ENCODE data around the gene SEC16A. TPM values are rescaled to one million over a fixed set of nuclear protein-coding genes. Genes with fewer than 3 reads are reported as not detected.

Gene SEC16A
- total RNA-seq, 4 donors from 2014 or later, result 35.5 to 71.0 (median 50.5) TPM

DNA sequence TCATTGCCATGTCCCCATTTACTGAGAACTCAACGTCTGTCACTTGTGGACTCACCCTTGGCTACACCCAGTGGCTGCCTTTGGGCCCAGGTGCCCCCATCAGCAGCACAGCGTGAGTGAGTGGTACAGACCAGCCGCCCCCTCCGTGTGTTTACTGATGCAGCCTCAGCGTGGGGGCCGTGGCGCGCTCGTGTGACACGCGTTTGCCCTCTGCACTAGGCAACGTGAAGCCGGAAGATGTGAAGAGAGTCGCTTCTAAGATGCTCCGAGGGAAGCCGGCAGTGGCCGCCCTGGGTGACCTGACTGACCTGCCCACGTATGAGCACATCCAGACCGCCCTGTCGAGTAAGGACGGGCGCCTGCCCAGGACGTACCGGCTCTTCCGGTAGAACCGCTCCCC, 60.0 kb downstream of the SEC16A start:
- WGBS, 2 donors (ENCODE audit: low coverage in 1 of 2), result 87% methylated on average over 3 of the region's 26 CpGs; no CpG with 5 or more reads in 1 of the 2 donors

DNA sequence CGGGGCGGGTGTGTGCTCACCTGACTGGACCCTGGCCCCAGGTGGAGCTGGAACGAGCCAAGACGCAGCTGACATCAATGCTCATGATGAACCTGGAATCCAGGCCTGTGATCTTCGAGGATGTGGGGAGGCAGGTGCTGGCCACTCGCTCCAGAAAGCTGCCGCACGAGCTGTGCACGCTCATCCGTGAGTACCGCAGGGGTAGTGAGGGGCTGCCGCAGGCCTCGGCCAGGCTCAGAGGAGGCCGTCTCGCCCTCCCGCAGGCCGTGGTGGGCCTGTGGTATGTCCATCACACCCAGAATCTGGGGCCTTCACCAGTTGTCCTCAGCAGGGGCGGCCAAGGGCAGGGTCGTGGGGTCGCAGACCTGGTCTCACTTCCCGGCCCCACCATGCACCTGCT, 61.0 kb downstream of the SEC16A start:
- Histone ChIP-seq H3K9me3 (no peaks in the 10 kb centered on the region), H3K36me3 (peaks cover 0 to 96% of the 10 kb centered on the region in 2 donors)
- no peak for ATAC-seq

More for the DNA sequence above, 60.0 kb downstream of the SEC16A start:
- no peak overlapping the region for H3K27ac ChIP-seq
- TF ChIP-seq EP300 (IDR thresholded peaks at IDR 0.05) (no peak), POLR2AphosphoS5 (IDR thresholded peaks at IDR 0.05) (no peak), CTCF (IDR thresholded peaks at IDR 0.05) (no peak), POLR2A (IDR thresholded peaks at IDR 0.05) (no peak)
- no peak for ATAC-seq
- no peaks in the 10 kb centered on the region for H3K4me1 ChIP-seq
- H3K4me3 ChIP-seq, result no peak overlapping the region
- H3K27me3 ChIP-seq, result no peaks in the 10 kb centered on the region
- H3K9me3 ChIP-seq, result no peaks in the 10 kb centered on the region
- H3K36me3 ChIP-seq, result peaks cover 0 to 90% of the 10 kb centered on the region in 2 donors

GRCh38 chr9:136419092-136419420, 63.8 kb downstream of the SEC16A start:
- Histone ChIP-seq H3K36me3 (peaks cover 0 to 100% of the 10 kb centered on the region in 2 donors), H3K9me3 (no peaks in the 10 kb centered on the region), H3K4me1 (no peaks in the 10 kb centered on the region), H3K27me3 (no peaks in the 10 kb centered on the region), H3K4me3 (no peak overlapping the region), H3K27ac (no peak overlapping the region)
- TF ChIP-seq CTCF (IDR thresholded peaks at IDR 0.05) (no peak), EP300 (IDR thresholded peaks at IDR 0.05) (no peak), POLR2AphosphoS5 (IDR thresholded peaks at IDR 0.05) (no peak), POLR2A (IDR thresholded peaks at IDR 0.05) (no peak)
- WGBS, 2 donors (ENCODE audit: low coverage in 1 of 2), result 84 to 87% methylated on average over 8 to 10 of the region's 12 CpGs
- no peak for ATAC-seq

More for the DNA sequence above, 61.0 kb downstream of the SEC16A start:
- Histone ChIP-seq H3K4me1 (no peaks in the 10 kb centered on the region), H3K4me3 (no peak overlapping the region), H3K27ac (no peak overlapping the region), H3K27me3 (no peaks in the 10 kb centered on the region)
- TF ChIP-seq POLR2A (IDR thresholded peaks at IDR 0.05) (no peak), POLR2AphosphoS5 (IDR thresholded peaks at IDR 0.05) (no peak), CTCF (IDR thresholded peaks at IDR 0.05) (no peak), EP300 (IDR thresholded peaks at IDR 0.05) (no peak)
- no CpG with 5 or more reads among the region's 21 CpGs for WGBS, 2 donors (ENCODE audit: low coverage in 1 of 2)

- H3K27me3 ChIP-seq, result no peaks in the 10 kb centered on the region
- no peak overlapping the region for H3K4me3 ChIP-seq
- no peak for ATAC-seq
- WGBS, 2 donors (ENCODE audit: low coverage in 1 of 2), result 89 to 91% methylated on average over 7 of the region's 48 CpGs
- H3K36me3 ChIP-seq, result peaks cover 0 to 100% of the 10 kb centered on the region in 2 donors
- TF ChIP-seq POLR2AphosphoS5 (IDR thresholded peaks at IDR 0.05) (no peak), POLR2A (IDR thresholded peaks at IDR 0.05) (no peak), CTCF (IDR thresholded peaks at IDR 0.05) (no peak), EP300 (IDR thresholded peaks at IDR 0.05) (no peak)
- no peaks in the 10 kb centered on the region for H3K9me3 ChIP-seq
- no peak overlapping the region for H3K27ac ChIP-seq
- H3K4me1 ChIP-seq, result no peaks in the 10 kb centered on the region
These were observed 64.4 kb downstream of the SEC16A start for GRCh38 chr9:136418182-136419091.

- ATAC-seq, result no peak
- H3K36me3 ChIP-seq, result peaks cover 0 to 100% of the 10 kb centered on the region in 2 donors
- TF ChIP-seq POLR2AphosphoS5 (IDR thresholded peaks at IDR 0.05) (no peak), POLR2A (IDR thresholded peaks at IDR 0.05) (no peak), EP300 (IDR thresholded peaks at IDR 0.05) (no peak), CTCF (IDR thresholded peaks at IDR 0.05) (no peak)
These were observed 65.9 kb downstream of the SEC16A start for GRCh38 chr9:136416914-136417313.

More at GRCh38 chr9:136416914-136417313, 65.9 kb downstream of the SEC16A start:
- Histone ChIP-seq H3K4me3 (no peak overlapping the region), H3K27me3 (no peaks in the 10 kb centered on the region), H3K27ac (no peak overlapping the region), H3K9me3 (no peaks in the 10 kb centered on the region), H3K4me1 (peaks cover 0 to 11% (median 0%) of the 10 kb centered on the region in 3 donors)
- WGBS, 2 donors (ENCODE audit: low coverage in 1 of 2), result 80% methylated on average over 2 of the region's 19 CpGs; no CpG with 5 or more reads in 1 of the 2 donors
